ENCODE results near the gene MMEL1. TPM values are rescaled to one million over a fixed set of nuclear protein-coding genes. Genes with fewer than 3 reads are reported as not detected.

The MMEL1 gene
- total RNA-seq, 1 donor from 2014 or later = 4.0 TPM

DNA sequence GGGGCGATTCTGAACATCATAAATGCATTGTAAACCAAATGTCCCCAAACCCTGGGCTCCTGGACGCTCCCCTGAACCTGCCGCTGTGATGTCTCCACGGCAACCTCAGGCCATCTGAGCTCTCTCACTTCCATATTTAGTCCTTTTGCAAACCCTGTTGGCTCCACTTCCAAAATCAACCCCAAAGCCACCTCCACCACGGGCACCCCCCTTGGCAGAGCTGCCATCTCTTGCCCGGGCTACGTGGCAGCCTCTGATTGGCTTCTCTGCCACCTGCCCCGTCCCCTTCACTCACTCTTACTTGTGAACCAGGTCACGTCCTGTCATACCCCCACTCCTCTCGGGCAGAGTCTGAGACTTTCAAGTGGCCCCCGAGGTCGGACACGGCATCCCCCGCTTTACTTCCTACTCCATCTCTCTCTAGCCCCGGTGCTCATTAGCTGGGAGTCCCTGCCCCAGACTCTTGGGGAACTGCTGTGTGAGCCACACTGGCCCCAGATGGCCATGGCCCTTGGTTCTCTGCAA is 30.4 kb downstream of the MMEL1 start:
- no peak overlapping the region for H3K27ac Mint-ChIP-seq (ENCODE audit: unreplicated experiment)
- no peak for TF ChIP-seq CTCF (IDR thresholded peaks at IDR 0.05; ENCODE audit: partially characterized antibody, unreplicated experiment)
- peaks cover 6% of the 10 kb centered on the region for H3K36me3 Mint-ChIP-seq (ENCODE audit: unreplicated experiment)
- H3K9me3 Mint-ChIP-seq (ENCODE audit: unreplicated experiment) = peaks cover 2% of the 10 kb centered on the region
- no peaks in the 10 kb centered on the region for H3K27me3 Mint-ChIP-seq (ENCODE audit: unreplicated experiment)
- DNase-seq = no peak
- no peaks in the 10 kb centered on the region for H3K4me1 Mint-ChIP-seq (ENCODE audit: low read depth, unreplicated experiment)
- no peak overlapping the region for H3K4me3 Mint-ChIP-seq (ENCODE audit: unreplicated experiment)

DNA sequence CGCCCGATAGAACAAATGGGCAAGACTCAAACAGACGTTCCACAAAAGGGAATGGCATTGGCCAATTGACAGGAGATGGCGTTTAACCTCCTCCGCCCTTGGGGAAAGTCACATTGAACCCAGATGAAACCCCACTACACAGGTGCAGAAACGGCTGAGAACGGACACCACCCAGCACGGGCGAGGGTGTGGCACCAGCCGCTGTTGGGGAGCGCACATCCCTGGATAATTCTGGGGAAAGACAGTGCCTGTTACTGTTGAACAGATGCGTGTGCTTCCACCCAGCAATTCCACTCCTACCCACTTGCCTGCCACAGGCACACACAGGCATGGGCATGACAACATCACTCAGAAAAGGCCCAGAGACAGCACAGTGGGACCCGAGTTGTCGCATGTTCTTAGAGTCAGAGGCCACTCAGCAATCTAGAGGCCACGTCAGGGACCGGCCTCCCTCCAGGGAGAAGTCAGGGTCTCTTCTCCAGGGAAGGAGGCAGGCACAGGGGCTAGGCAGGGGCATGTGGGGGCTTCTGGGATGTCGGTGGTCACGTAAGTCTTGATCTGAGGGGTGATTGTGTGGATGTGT is 31.0 kb downstream of the MMEL1 start:
- H3K36me3 Mint-ChIP-seq (ENCODE audit: unreplicated experiment) = peaks cover 6% of the 10 kb centered on the region
- no peak overlapping the region for H3K27ac Mint-ChIP-seq (ENCODE audit: unreplicated experiment)
- no peak for DNase-seq
- H3K9me3 Mint-ChIP-seq (ENCODE audit: unreplicated experiment) = peaks cover 2% of the 10 kb centered on the region
- TF ChIP-seq CTCF (IDR thresholded peaks at IDR 0.05; ENCODE audit: partially characterized antibody, unreplicated experiment) = no peak
- no peaks in the 10 kb centered on the region for H3K27me3 Mint-ChIP-seq (ENCODE audit: unreplicated experiment)
- H3K4me1 Mint-ChIP-seq (ENCODE audit: low read depth, unreplicated experiment) = no peaks in the 10 kb centered on the region
- H3K4me3 Mint-ChIP-seq (ENCODE audit: unreplicated experiment) = no peak overlapping the region

- Mint-ChIP-seq H3K9me3 (ENCODE audit: unreplicated experiment) (peaks cover 2% of the 10 kb centered on the region), H3K4me3 (ENCODE audit: unreplicated experiment) (no peak overlapping the region), H3K36me3 (ENCODE audit: unreplicated experiment) (peaks cover 6% of the 10 kb centered on the region), H3K27me3 (ENCODE audit: unreplicated experiment) (no peaks in the 10 kb centered on the region), H3K27ac (ENCODE audit: unreplicated experiment) (no peak overlapping the region), H3K4me1 (ENCODE audit: low read depth, unreplicated experiment) (no peaks in the 10 kb centered on the region)
- no peak for TF ChIP-seq CTCF (IDR thresholded peaks at IDR 0.05; ENCODE audit: partially characterized antibody, unreplicated experiment)
- DNase-seq = no peak
Measured at GRCh38 chr1:2598329-2598931, 34.4 kb downstream of the MMEL1 start.

GRCh38 chr1:2597441-2598328 is 35.1 kb downstream of the MMEL1 start:
- peaks cover 2% of the 10 kb centered on the region for H3K9me3 Mint-ChIP-seq (ENCODE audit: unreplicated experiment)
- H3K27ac Mint-ChIP-seq (ENCODE audit: unreplicated experiment) = no peak overlapping the region
- no peak overlapping the region for H3K4me3 Mint-ChIP-seq (ENCODE audit: unreplicated experiment)
- no peak for TF ChIP-seq CTCF (IDR thresholded peaks at IDR 0.05; ENCODE audit: partially characterized antibody, unreplicated experiment)
- peaks cover 6% of the 10 kb centered on the region for H3K36me3 Mint-ChIP-seq (ENCODE audit: unreplicated experiment)
- H3K27me3 Mint-ChIP-seq (ENCODE audit: unreplicated experiment) = no peaks in the 10 kb centered on the region
- H3K4me1 Mint-ChIP-seq (ENCODE audit: low read depth, unreplicated experiment) = no peaks in the 10 kb centered on the region
- DNase-seq = no peak

Measured in glutamatergic neuron (in vitro differentiated cells).